Naive B cell (primary cell): ENCODE data around the gene MTOR. TPM values are rescaled to one million over a fixed set of nuclear protein-coding genes. Genes with fewer than 3 reads are reported as not detected.

Source experiments
- ATAC-seq, 2 donors: fragments of 150-1000 bp; cut with Tn5 transposase; 2 replicates each; pipeline ENCODE4 v1.10.0; 2021; ENCODE audit warnings: low read depth in 2 of 2, mild to moderate bottlenecking in 2 of 2, moderate library complexity in 2 of 2
- DNase-seq: peaks from one replicate; pipeline ENCODE4 v3.0.0; 2022
- H3K27ac Mint-ChIP-seq, 6 donors: one replicate each; pipeline ENCODE4 v1.8.0; 2020 to 2022; ENCODE audit warnings: mild to moderate bottlenecking in 6 of 6, mixed read lengths in 6 of 6, moderate library complexity in 5 of 6, inconsistent platforms in 2 of 6
- H3K27me3 Mint-ChIP-seq, 3 donors: one replicate each; pipeline ENCODE4 v1.8.0; 2021 to 2022; ENCODE audit warnings: mixed read lengths in 3 of 3, mild to moderate bottlenecking in 1 of 3
- H3K36me3 Mint-ChIP-seq, 2 donors: one replicate each; pipeline ENCODE4 v1.8.0; 2020 to 2022; ENCODE audit warnings: mixed read lengths in 2 of 2, inconsistent platforms in 1 of 2, mild to moderate bottlenecking in 1 of 2
- H3K4me1 Mint-ChIP-seq, 3 donors: one replicate each; pipeline ENCODE4 v1.8.0; 2020 to 2022; ENCODE audit warnings: mixed read lengths in 3 of 3, inconsistent platforms in 1 of 3, mild to moderate bottlenecking in 1 of 3, moderate library complexity in 1 of 3
- H3K4me3 Mint-ChIP-seq, 8 donors: one replicate each; pipeline ENCODE4 v1.8.0; 2020 to 2022; ENCODE audit warnings: mild to moderate bottlenecking in 8 of 8, mixed read lengths in 8 of 8, moderate library complexity in 8 of 8, inconsistent platforms in 2 of 8
- H3K9me3 Mint-ChIP-seq, 7 donors: one replicate each; pipeline ENCODE4 v1.8.0; 2020 to 2022; ENCODE audit warnings: mixed read lengths in 7 of 7, mild to moderate bottlenecking in 5 of 7, inconsistent platforms in 2 of 7, moderate library complexity in 1 of 7
- polyA plus RNA-seq, 6 donors: library from polyadenylated mRNA; unstranded; fragments of 300-500 nt; fragmentation: Illumina TruSeq; gene quantifications; one replicate each; pipeline ENCODE4 v1.2.3, GENCODE V29; 2021; ENCODE audit warnings: low read depth in 6 of 6

MTOR gene
- polyA plus RNA-seq, 6 donors from 2014 or later, result 0.88 to 10.3 (median 4.6) TPM

- no peak for DNase-seq
- Mint-ChIP-seq H3K4me1 (peaks cover 18 to 25% (median 22%) of the 10 kb centered on the region in 3 donors), H3K4me3 (peak overlapping the region in 2 of 8 donors; percentile 37 to 65), H3K27me3 (no peaks in the 10 kb centered on the region), H3K27ac (peak overlapping the region in 3 of 6 donors; percentile 13 to 88 (median 71)), H3K9me3 (peaks cover 0 to 3% (median 0%) of the 10 kb centered on the region in 7 donors), H3K36me3 (peaks cover 16 to 17% of the 10 kb centered on the region in 2 donors)
- ATAC-seq, result no peak
Measured at GRCh38 chr1:11157867-11158266, 104.5 kb downstream of the MTOR start.

- Mint-ChIP-seq H3K4me1 (peaks cover 18 to 25% (median 22%) of the 10 kb centered on the region in 3 donors), H3K9me3 (peaks cover 0 to 3% (median 0%) of the 10 kb centered on the region in 7 donors), H3K36me3 (peaks cover 21 to 22% of the 10 kb centered on the region in 2 donors), H3K27ac (peak overlapping the region in 3 of 6 donors; percentile 65 to 86 (median 67)), H3K4me3 (peak overlapping the region in 2 of 8 donors; percentile 34 to 35), H3K27me3 (no peaks in the 10 kb centered on the region)
- DNase-seq (no peak), ATAC-seq (no peak)
Measured at GRCh38 chr1:11157394-11157793, 105.0 kb downstream of the MTOR start.

GRCh38 chr1:11156963-11157362, 105.4 kb downstream of the MTOR start:
- Mint-ChIP-seq H3K27me3 (no peaks in the 10 kb centered on the region), H3K36me3 (peaks cover 21 to 22% of the 10 kb centered on the region in 2 donors), H3K4me1 (peaks cover 18 to 25% (median 22%) of the 10 kb centered on the region in 3 donors), H3K27ac (peak overlapping the region in 5 of 6 donors; percentile 18 to 98 (median 34)), H3K4me3 (peak overlapping the region in 1 of 8 donors; percentile 58), H3K9me3 (peaks cover 0 to under 1% (median 0%) of the 10 kb centered on the region in 7 donors)
- ATAC-seq, result no peak
- no peak for DNase-seq

- Mint-ChIP-seq H3K27me3 (no peaks in the 10 kb centered on the region), H3K4me3 (peak overlapping the region in 1 of 8 donors; percentile 58), H3K36me3 (peaks cover 21 to 22% of the 10 kb centered on the region in 2 donors), H3K9me3 (no peaks in the 10 kb centered on the region), H3K4me1 (peaks cover 18 to 25% (median 22%) of the 10 kb centered on the region in 3 donors), H3K27ac (peak overlapping the region in 4 of 6 donors; percentile 20 to 98 (median 72))
- no peak for ATAC-seq
- no peak for DNase-seq
Measured at GRCh38 chr1:11156441-11156840, 105.9 kb downstream of the MTOR start.

GRCh38 chr1:11153184-11153583, 109.2 kb downstream of the MTOR start:
- DNase-seq, result no peak
- H3K4me1 Mint-ChIP-seq, result peaks cover 12 to 18% (median 17%) of the 10 kb centered on the region in 3 donors
- no peak overlapping the region for H3K27ac Mint-ChIP-seq
- no peak overlapping the region for H3K4me3 Mint-ChIP-seq
- no peaks in the 10 kb centered on the region for H3K27me3 Mint-ChIP-seq
- H3K36me3 Mint-ChIP-seq, result peaks cover 21 to 22% of the 10 kb centered on the region in 2 donors
- ATAC-seq, result no peak
- H3K9me3 Mint-ChIP-seq, result no peaks in the 10 kb centered on the region

- peaks cover 25% of the 10 kb centered on the region in 2 donors for H3K36me3 Mint-ChIP-seq
- no peaks in the 10 kb centered on the region for H3K27me3 Mint-ChIP-seq
- no peak overlapping the region for H3K27ac Mint-ChIP-seq
- H3K4me3 Mint-ChIP-seq, result no peak overlapping the region
- no peak for DNase-seq
- H3K4me1 Mint-ChIP-seq, result peaks cover 8 to 15% (median 14%) of the 10 kb centered on the region in 3 donors
- H3K9me3 Mint-ChIP-seq, result no peaks in the 10 kb centered on the region
- no peak for ATAC-seq
Measured at GRCh38 chr1:11152755-11153154, 109.6 kb downstream of the MTOR start.

- no peaks in the 10 kb centered on the region for H3K9me3 Mint-ChIP-seq
- DNase-seq (no peak), ATAC-seq (no peak)
- peaks cover 7 to 10% (median 9%) of the 10 kb centered on the region in 3 donors for H3K4me1 Mint-ChIP-seq
- no peak overlapping the region for H3K27ac Mint-ChIP-seq
- H3K27me3 Mint-ChIP-seq, result no peaks in the 10 kb centered on the region
- no peak overlapping the region for H3K4me3 Mint-ChIP-seq
- peaks cover 28 to 29% of the 10 kb centered on the region in 2 donors for H3K36me3 Mint-ChIP-seq
Measured at GRCh38 chr1:11151826-11152612, 110.3 kb downstream of the MTOR start.

- ATAC-seq (no peak), DNase-seq (no peak)
- peaks cover 0 to under 1% (median under 1%) of the 10 kb centered on the region in 3 donors for H3K4me1 Mint-ChIP-seq
- peaks cover 20 to 22% of the 10 kb centered on the region in 2 donors for H3K36me3 Mint-ChIP-seq
- no peak overlapping the region for H3K4me3 Mint-ChIP-seq
- H3K27ac Mint-ChIP-seq, result no peak overlapping the region
- H3K9me3 Mint-ChIP-seq, result no peaks in the 10 kb centered on the region
- H3K27me3 Mint-ChIP-seq, result no peaks in the 10 kb centered on the region
Measured at GRCh38 chr1:11151114-11151513, 111.2 kb downstream of the MTOR start.

GRCh38 chr1:11150326-11150725, 112.0 kb downstream of the MTOR start:
- no peak for ATAC-seq
- H3K4me1 Mint-ChIP-seq, result no peaks in the 10 kb centered on the region
- H3K4me3 Mint-ChIP-seq, result no peak overlapping the region
- H3K27me3 Mint-ChIP-seq, result no peaks in the 10 kb centered on the region
- no peak for DNase-seq
- peaks cover 18 to 24% of the 10 kb centered on the region in 2 donors for H3K36me3 Mint-ChIP-seq
- H3K9me3 Mint-ChIP-seq, result no peaks in the 10 kb centered on the region
- H3K27ac Mint-ChIP-seq, result peak overlapping the region in 1 of 6 donors; percentile 12

- peaks cover 26% of the 10 kb centered on the region in 2 donors for H3K36me3 Mint-ChIP-seq
- no peak for ATAC-seq
- no peaks in the 10 kb centered on the region for H3K27me3 Mint-ChIP-seq
Measured at GRCh38 chr1:11147197-11147770, 115.1 kb downstream of the MTOR start.

GRCh38 chr1:11145741-11146140, 116.6 kb downstream of the MTOR start:
- Mint-ChIP-seq H3K9me3 (no peaks in the 10 kb centered on the region), H3K27me3 (no peaks in the 10 kb centered on the region), H3K4me1 (no peaks in the 10 kb centered on the region), H3K4me3 (no peak overlapping the region), H3K36me3 (peaks cover 26% of the 10 kb centered on the region in 2 donors), H3K27ac (no peak overlapping the region)
- no peak for ATAC-seq
- no peak for DNase-seq

More at GRCh38 chr1:11147197-11147770, 115.1 kb downstream of the MTOR start:
- H3K4me1 Mint-ChIP-seq, result no peaks in the 10 kb centered on the region
- no peak overlapping the region for H3K4me3 Mint-ChIP-seq
- no peaks in the 10 kb centered on the region for H3K9me3 Mint-ChIP-seq
- H3K27ac Mint-ChIP-seq, result no peak overlapping the region
- no peak for DNase-seq

- Mint-ChIP-seq H3K36me3 (peaks cover 26% of the 10 kb centered on the region in 2 donors), H3K4me1 (no peaks in the 10 kb centered on the region), H3K27ac (peak overlapping the region in 1 of 6 donors; percentile 49), H3K9me3 (no peaks in the 10 kb centered on the region), H3K4me3 (no peak overlapping the region), H3K27me3 (no peaks in the 10 kb centered on the region)
- no peak for DNase-seq
- ATAC-seq, result no peak
Measured at GRCh38 chr1:11144570-11145256, 117.6 kb downstream of the MTOR start.

- H3K27me3 Mint-ChIP-seq, result no peaks in the 10 kb centered on the region
- no peak overlapping the region for H3K4me3 Mint-ChIP-seq
- DNase-seq (no peak), ATAC-seq (no peak)
- H3K27ac Mint-ChIP-seq, result no peak overlapping the region
- peaks cover 26 to 28% of the 10 kb centered on the region in 2 donors for H3K36me3 Mint-ChIP-seq
- H3K4me1 Mint-ChIP-seq, result no peaks in the 10 kb centered on the region
- H3K9me3 Mint-ChIP-seq, result no peaks in the 10 kb centered on the region
Measured at GRCh38 chr1:11143907-11144306, 118.4 kb downstream of the MTOR start.
